H1 (cell line): ENCODE data around the gene SMG1. TPM values are rescaled to one million over a fixed set of nuclear protein-coding genes. Genes with fewer than 3 reads are reported as not detected.

ENCODE experiments used
- CTCF ChIA-PET: fragments of 300-600 bp; sonication (Branson Sonifier 250); formaldehyde crosslinking; loops from one replicate; lab custom pipeline; 2021; ENCODE audit not compliant: partially characterized antibody; lab: Charles Lee
- POLR2A ChIA-PET: fragments of 300-600 bp; sonication (Branson Sonifier 250); formaldehyde crosslinking; loops from one replicate; lab custom pipeline; 2021; ENCODE audit warnings: inconsistent platforms; ENCODE audit not compliant: partially characterized antibody; lab: Charles Lee
- DNase-seq, 2 experiments: peaks; one replicate each; pipeline versions ENCODE4 v3.0.0 to v3.0.0-alpha.2; 2010 to 2022; ENCODE audit warnings: low spot score in 2 of 2, low read depth in 1 of 2, mixed read lengths in 1 of 2
- FAIRE-seq: peaks from 2 replicates; lab custom pipeline; 2011; peaks lifted over from hg19 to GRCh38; lab: Jason Lieb, UNC
- H2AFZ ChIP-seq: 2 replicates; pipeline ENCODE4 v1.8.1; 2012; ENCODE audit warnings: low read length, inconsistent platforms
- H2AK5ac ChIP-seq: 2 replicates; pipeline ENCODE4 v1.6.1; 2013; ENCODE audit warnings: low read depth, low read length
- H2BK120ac ChIP-seq: replicated peaks from 2 replicates; pipeline ENCODE3; 2013; ENCODE audit warnings: low read depth, low read length, inconsistent platforms
- H2BK12ac ChIP-seq: 2 replicates; pipeline ENCODE4 v1.6.1; 2013; ENCODE audit warnings: low read depth, low read length
- H2BK15ac ChIP-seq: 2 replicates; pipeline ENCODE4 v1.6.1; 2013; ENCODE audit warnings: low read length
- H2BK20ac ChIP-seq: 2 replicates; pipeline ENCODE4 v1.6.1; 2013; ENCODE audit warnings: low read length
- H2BK5ac ChIP-seq: 2 replicates; pipeline ENCODE4 v1.6.1; 2013; ENCODE audit warnings: low read depth, low read length
- H3K14ac ChIP-seq: 2 replicates; pipeline ENCODE4 v1.6.1; 2013; ENCODE audit warnings: inconsistent platforms; ENCODE audit not compliant: insufficient read length
- H3K18ac ChIP-seq: 2 replicates; pipeline ENCODE4 v1.6.1; 2013; ENCODE audit warnings: low read length; ENCODE audit errors: extremely low read depth
- H3K23ac ChIP-seq: 2 replicates; pipeline ENCODE4 v1.6.1; 2013; ENCODE audit warnings: inconsistent platforms; ENCODE audit not compliant: insufficient read length
- H3K23me2 ChIP-seq: 2 replicates; pipeline ENCODE4 v1.6.1; 2013; ENCODE audit warnings: low read depth, low read length
- H3K27ac ChIP-seq: 2 replicates; pipeline ENCODE4 v1.6.1; 2011; ENCODE audit warnings: low read depth, low read length, inconsistent platforms
- H3K27me3 ChIP-seq, 4 experiments: replicated peaks in 1 of 4; 1 replicate in 1 of 4; 2 replicates in 3 of 4; pipeline versions ENCODE4 v1.6.1 to v1.8.1; 2011 to 2013; ENCODE audit warnings: low read length in 3 of 4, mild to moderate bottlenecking in 3 of 4, inconsistent platforms in 2 of 4, mixed read lengths in 2 of 4, moderate library complexity in 1 of 4; ENCODE audit not compliant: control insufficient read depth in 3 of 4, insufficient read depth in 3 of 4; ENCODE audit errors: extremely low read depth in 1 of 4
- H3K36me3 ChIP-seq, 4 experiments: 2 replicates each; pipeline versions ENCODE4 v1.6.1 to v1.8.1; 2011 to 2013; ENCODE audit warnings: mild to moderate bottlenecking in 4 of 4, low read length in 3 of 4, moderate library complexity in 2 of 4, control low read depth in 1 of 4, inconsistent platforms in 1 of 4; ENCODE audit not compliant: insufficient read depth in 4 of 4, control insufficient read depth in 2 of 4
- H3K4ac ChIP-seq: replicated peaks from 2 replicates; pipeline ENCODE3; 2013; ENCODE audit warnings: low read length, low read depth, mixed read lengths, inconsistent platforms; ENCODE audit not compliant: insufficient read length
- H3K4me1 ChIP-seq, 4 experiments: replicated peaks in 1 of 4; 1 replicate in 1 of 4; 2 replicates in 3 of 4; pipeline versions ENCODE4 v1.6.1 to v1.8.1; 2011 to 2013; ENCODE audit warnings: low read length in 3 of 4, inconsistent platforms in 2 of 4, mixed read lengths in 1 of 4; ENCODE audit not compliant: insufficient read depth in 4 of 4, control insufficient read depth in 3 of 4
- H3K4me2 ChIP-seq, 2 experiments: 2 replicates each; pipeline versions ENCODE4 v1.6.1 to v1.8.1; 2011 to 2013; ENCODE audit warnings: low read depth in 2 of 2, low read length in 2 of 2, control low read depth in 1 of 2, inconsistent platforms in 1 of 2, mild to moderate bottlenecking in 1 of 2; ENCODE audit not compliant: insufficient read depth in 1 of 2
- H3K4me3 ChIP-seq, 4 experiments: fragments of 200-600, 300-600 bp in 1 of 4; sonication (generic), shearing (Covaris generic), sonication (Bioruptor Twin) in 1 of 4; 2 replicates each; pipeline versions ENCODE4 v1.5.1 to v1.8.1; 2011 to 2016; ENCODE audit warnings: low read length in 4 of 4, low read depth in 3 of 4, control low read depth in 2 of 4, inconsistent platforms in 2 of 4, mild to moderate bottlenecking in 2 of 4, mixed read lengths in 1 of 4, moderate library complexity in 1 of 4; ENCODE audit not compliant: insufficient read depth in 2 of 4; ENCODE audit errors: extremely low read depth in 1 of 4
- H3K56ac ChIP-seq: replicated peaks from 2 replicates; pipeline ENCODE3; 2013; ENCODE audit warnings: low read depth, mild to moderate bottlenecking, mixed read lengths, low read length, inconsistent platforms; ENCODE audit not compliant: insufficient read length
- H3K79me1 ChIP-seq: 2 replicates; pipeline ENCODE4 v1.6.1; 2013; ENCODE audit warnings: low read depth, low read length, control low read depth
- H3K79me2 ChIP-seq, 2 experiments: 2 replicates each; pipeline versions ENCODE4 v1.6.1 to v1.8.1; 2012 to 2013; ENCODE audit warnings: low read length in 2 of 2, mild to moderate bottlenecking in 2 of 2, inconsistent platforms in 1 of 2; ENCODE audit not compliant: insufficient read depth in 2 of 2, control insufficient read depth in 1 of 2
- H3K9ac ChIP-seq, 4 experiments: replicated peaks in 1 of 4; 1 replicate in 1 of 4; 2 replicates in 3 of 4; pipeline versions ENCODE4 v1.6.1 to v1.8.1; 2011 to 2013; ENCODE audit warnings: low read depth in 3 of 4, low read length in 3 of 4, control low read depth in 2 of 4, mild to moderate bottlenecking in 2 of 4, moderate library complexity in 2 of 4, inconsistent platforms in 1 of 4; ENCODE audit errors: extremely low read depth in 1 of 4
- H3K9me3 ChIP-seq, 2 experiments: 2 replicates each; pipeline versions ENCODE4 v1.6.1 to v1.8.1; 2012 to 2013; ENCODE audit warnings: mild to moderate bottlenecking in 2 of 2, moderate library complexity in 2 of 2, control low read depth in 1 of 2, inconsistent platforms in 1 of 2, low read depth in 1 of 2, low read length in 1 of 2, mixed read lengths in 1 of 2; ENCODE audit not compliant: insufficient read depth in 2 of 2
- H4K20me1 ChIP-seq, 2 experiments: replicated peaks in 1 of 2; 2 replicates each; pipeline versions ENCODE3 to v1.8.1; 2011 to 2013; ENCODE audit warnings: inconsistent platforms in 2 of 2, low read length in 2 of 2, mild to moderate bottlenecking in 1 of 2; ENCODE audit not compliant: insufficient read depth in 2 of 2, control insufficient read depth in 1 of 2
- H4K5ac ChIP-seq: 2 replicates; pipeline ENCODE4 v1.6.1; 2013; ENCODE audit warnings: low read length, low read depth, mixed read lengths, inconsistent platforms; ENCODE audit not compliant: insufficient read length
- H4K8ac ChIP-seq: 2 replicates; pipeline ENCODE4 v1.8.0; 2013; ENCODE audit warnings: mild to moderate bottlenecking, moderate library complexity, low read length, inconsistent platforms; ENCODE audit not compliant: insufficient read depth; ENCODE audit errors: extremely low read depth
- H4K91ac ChIP-seq: replicated peaks from 2 replicates; pipeline ENCODE3; 2013; ENCODE audit warnings: low read length, mixed read lengths, inconsistent platforms; ENCODE audit not compliant: insufficient read length
- CBX5 ChIP-seq: fragments of 300-800, 300-1000 bp; sonication (generic); IDR thresholded peaks from 2 replicates; pipeline ENCODE4 v1.7.1; 2016; ENCODE audit warnings: antibody characterized with exemption, low read length, low read depth
- HDAC2 ChIP-seq, 2 experiments: fragments of 300-600 bp in 1 of 2; sonication (generic) in 1 of 2; IDR thresholded peaks; 2 replicates each; pipeline ENCODE4 v1.6.1; 2011 to 2012; ENCODE audit warnings: low read depth in 2 of 2, low read length in 2 of 2, mild to moderate bottlenecking in 2 of 2, moderate library complexity in 2 of 2, borderline replicate concordance in 1 of 2, inconsistent platforms in 1 of 2
- JUN ChIP-seq: IDR thresholded peaks from 2 replicates; pipeline ENCODE4 v1.6.1; 2011; ENCODE audit warnings: low read depth, mild to moderate bottlenecking, improper control_type of control experiment, low read length
- NANOG ChIP-seq: IDR thresholded peaks from 2 replicates; pipeline ENCODE4 v1.6.1; 2011; ENCODE audit warnings: low read length, low read depth, mild to moderate bottlenecking, inconsistent platforms; ENCODE audit not compliant: insufficient read depth, poor library complexity, severe bottlenecking
- POLR2A ChIP-seq, 2 experiments: IDR thresholded peaks; 1 replicate in 1 of 2; 2 replicates in 1 of 2; pipeline ENCODE4 v1.6.1; 2011; ENCODE audit warnings: low read depth in 2 of 2, low read length in 2 of 2, mild to moderate bottlenecking in 2 of 2; ENCODE audit errors: control extremely low read depth in 1 of 2
- RBBP5 ChIP-seq: IDR thresholded peaks from 2 replicates; pipeline ENCODE4 v1.7.1; 2012; ENCODE audit warnings: low read depth, mild to moderate bottlenecking, inconsistent platforms, low read length, moderate library complexity, borderline replicate concordance
- RNF2 ChIP-seq: fragments of 200-900, 300-1000 bp; sonication (generic); IDR thresholded peaks from 2 replicates; pipeline ENCODE4 v1.7.1; 2016; ENCODE audit warnings: borderline replicate concordance, low read depth, mild to moderate bottlenecking, antibody characterized with exemption, low read length; ENCODE audit not compliant: poor library complexity, severe bottlenecking; ENCODE audit errors: missing control alignments
- SAP30 ChIP-seq: fragments of 300-600 bp; sonication (generic); IDR thresholded peaks from 2 replicates; pipeline ENCODE4 v1.7.1; 2012; ENCODE audit warnings: low read length, moderate library complexity, mild to moderate bottlenecking, inconsistent platforms; ENCODE audit not compliant: insufficient read depth, insufficient replicate concordance
- TEAD4 ChIP-seq: IDR thresholded peaks from 2 replicates; pipeline ENCODE4 v1.6.1; 2012; ENCODE audit warnings: low read depth, low read length, inconsistent platforms, mixed read lengths
- WGBS, 2 experiments: shearing (Covaris generic) in 1 of 2; methylation state at CpG; one replicate each; pipeline versions ENCODE4 v1.1.6 to v1.1.7; 2013 to 2015; ENCODE audit warnings: low lambda C conversion rate in 2 of 2, mixed read lengths in 2 of 2, inconsistent platforms in 1 of 2, low coverage in 1 of 2, missing lambda C conversion rate in 1 of 2; ENCODE audit not compliant: insufficient replicate concordance in 2 of 2, insufficient coverage in 1 of 2, insufficient read length in 1 of 2; ENCODE audit errors: extremely low coverage in 1 of 2, missing lambda C conversion rate in 1 of 2; 5-methylcytosine and 5-hydroxymethylcytosine counted together
- polyA plus RNA-seq, 7 experiments: library from polyadenylated mRNA; depleted of rRNA in 3 of 7; stranded (reverse) in 5 of 7; unstranded in 2 of 7; fragments of >200 nt in 5 of 7; fragments of 200-250 nt in 2 of 7; gene quantifications; 1 replicate in 5 of 7; 2 replicates in 1 of 7; 4 replicates in 1 of 7; pipeline versions ENCODE4 v1.2.1 to v1.2.3, GENCODE V29; 2011 to 2013; ENCODE audit warnings: missing spikeins in 2 of 7, mixed read lengths in 2 of 7
- total RNA-seq: library from RNA; stranded (reverse); fragmentation: NEBNext Ultra II Directional; extraction: Animal tissue kit (Norgen Biotek cat#: 25700); gene quantifications from 2 replicates; pipeline ENCODE4 v1.2.1, GENCODE V29; 2021
- TF ChIP-seq, protein P1 (sequence below): IDR thresholded peaks from 2 replicates; pipeline ENCODE4 v1.6.1; 2012; ENCODE audit warnings: inconsistent platforms

SMG1 gene
- total and polyA plus RNA-seq, 2 of the 8 experiments (the other 6 are each of a cell fraction or from before 2014, with no cell fraction given): 14.9 to 90.6 TPM

DNA sequence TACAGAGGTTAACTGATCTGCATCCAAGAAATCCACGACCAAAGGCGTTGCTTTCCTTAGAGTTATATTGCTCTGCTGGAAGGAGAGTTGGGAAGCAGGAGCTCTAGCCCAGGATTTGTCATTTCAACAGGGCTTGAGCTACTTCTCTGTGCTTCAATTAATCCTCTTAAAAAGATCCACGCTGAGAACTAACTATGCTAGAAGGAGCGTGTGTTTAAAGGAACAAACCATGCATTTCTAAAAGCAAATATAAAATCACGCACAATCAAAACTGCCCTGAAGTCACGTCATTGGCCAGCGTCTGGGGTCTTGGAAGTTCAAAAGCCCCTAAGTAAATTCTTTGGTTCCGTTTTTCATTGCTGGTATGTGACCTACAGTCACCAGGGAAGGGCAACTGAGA lies 125.9 kb downstream of the SMG1 start:
- no peak for DNase-seq
- Histone ChIP-seq H3K4me3 (peak overlapping the region; percentile 63 to 93 (median 91)), H3K4me2 (peak overlapping the region; percentile 72 to 92), H4K5ac (no peak overlapping the region), H4K20me1 (peaks cover 3 to 4% of the 10 kb centered on the region in 2 experiments), H4K8ac (no peak overlapping the region), H3K56ac (no peak overlapping the region), H3K27ac (no peak overlapping the region), H3K9me3 (no peaks in the 10 kb centered on the region; a peak in 1 of 4 replicates), H3K4ac (no peak overlapping the region), H2AK5ac (no peak overlapping the region), H3K79me2 (peaks cover 16 to 48% of the 10 kb centered on the region in 2 experiments), H3K4me1 (peaks cover 0 to 7% (median 3%) of the 10 kb centered on the region in 4 experiments; a peak in 4 of 7 replicates), H2BK20ac (no peak overlapping the region), H2BK120ac (no peak overlapping the region), H3K27me3 (no peaks in the 10 kb centered on the region), H3K14ac (no peak overlapping the region), H2BK15ac (no peak overlapping the region), H4K91ac (no peak overlapping the region), H3K23ac (no peak overlapping the region), H3K18ac (no peak overlapping the region), H3K79me1 (no peaks in the 10 kb centered on the region; the same call in 1 of the 2 replicates), H3K9ac (peak overlapping the region; percentile 35 to 89 (median 82); a peak in 6 of 7 replicates), H3K23me2 (peaks cover 3% of the 10 kb centered on the region; the same call in 1 of the 2 replicates), H2BK5ac (no peak overlapping the region), H3K36me3 (peaks cover 0 to 33% (median 8%) of the 10 kb centered on the region in 4 experiments; a peak in 6 of 8 replicates), H2AFZ (no peak overlapping the region), H2BK12ac (no peak overlapping the region)
- no peak for FAIRE-seq
- POLR2A ChIA-PET: interaction anchor here (0.8 to 14.8 kb wide), 16 partner anchors 9 to 268 kb away, joined by 3 to 503 read pairs (median 6); partner anchors contain the start of genes COQ7, RPS15A and SMG1
- WGBS, 2 experiments: 20% methylated on average over 8 of the region's 8 CpGs; no CpG with 5 or more reads in 1 of the 2 experiments
- CTCF ChIA-PET: interaction anchor here (2.1 kb wide), 1 partner anchor 8 kb away, joined by 9 read pairs; no protein-coding TSS in a partner anchor
- TF ChIP-seq SAP30 (no peak), JUN (no peak), HDAC2 (IDR thresholded peaks at IDR 0.05; ENCODE audit: borderline replicate concordance in 1 of 2, low read depth in 2 of 2, low read length in 2 of 2) (no peak), RBBP5 (no peak), RNF2 (no peak), CBX5 (no peak), NANOG (no peak), TEAD4 (no peak), POLR2A (IDR thresholded peaks at IDR 0.05; ENCODE audit: control extremely low read depth in 1 of 2, low read depth in 2 of 2, low read length in 2 of 2) (no peak)
- TF ChIP-seq, protein P1, sequence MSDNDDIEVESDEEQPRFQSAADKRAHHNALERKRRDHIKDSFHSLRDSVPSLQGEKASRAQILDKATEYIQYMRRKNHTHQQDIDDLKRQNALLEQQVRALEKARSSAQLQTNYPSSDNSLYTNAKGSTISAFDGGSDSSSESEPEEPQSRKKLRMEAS: no peak
